Gastroesophageal sphincter (tissue), 4 donors: ENCODE data around the gene PNMA8B. TPM values are rescaled to one million over a fixed set of nuclear protein-coding genes. Genes with fewer than 3 reads are reported as not detected.
A peak's percentile ranks its signal among the peaks of the same experiment; 100 is the strongest.
"Not testable (repeated sequence)": the region's sequence is repeated elsewhere in the genome, so short reads cannot be mapped to it uniquely, and the experiment has no call there.

Source experiments
- ATAC-seq: fragments of 150-250 bp; one replicate; pipeline ENCODE4 v1.9.1; 2016; ENCODE audit warnings: mild to moderate bottlenecking, moderate library complexity
- H3K27ac ChIP-seq, 4 donors: fragments of 200-600 bp; sonication (generic) in 3 of 4; 1 replicate in 3 of 4; 2 replicates in 1 of 4; pipeline ENCODE4 v1.5.1; 2016 to 2019
- H3K27me3 ChIP-seq: fragments of 200-600 bp; sonication (generic); one replicate; pipeline ENCODE4 v1.5.1; 2019
- H3K36me3 ChIP-seq, 2 donors: fragments of 200-600 bp; sonication (generic); one replicate each; pipeline ENCODE4 v1.5.1; 2019; ENCODE audit warnings: control low read depth in 1 of 2
- H3K4me1 ChIP-seq, 3 donors: fragments of 200-600 bp; sonication (generic); 1 replicate in 2 of 3; 2 replicates in 1 of 3; pipeline ENCODE4 v1.5.1; 2016 to 2019; ENCODE audit warnings: control low read depth in 2 of 3
- H3K4me3 ChIP-seq, 2 donors: fragments of 200-600 bp; sonication (generic); one replicate each; pipeline ENCODE4 v1.5.1; 2019; ENCODE audit warnings: mild to moderate bottlenecking in 1 of 2, moderate library complexity in 1 of 2
- H3K9me3 ChIP-seq, 3 donors: fragments of 200-600 bp; sonication (generic); one replicate each; pipeline ENCODE4 v1.5.1; 2017 to 2019; ENCODE audit warnings: control low read depth in 2 of 3
- CTCF ChIP-seq, 4 experiments: fragments of 200-600 bp in 2 of 4; fragments of 450-650 bp in 2 of 4; sonication (generic) in 1 of 4; IDR thresholded peaks; one replicate each; pipeline ENCODE4 v1.5.1; 2017 to 2019; ENCODE audit warnings: antibody characterized with exemption in 4 of 4, mild to moderate bottlenecking in 2 of 4, moderate library complexity in 2 of 4
- EP300 ChIP-seq: sonication (generic); formaldehyde crosslinking; IDR thresholded peaks from one replicate; pipeline ENCODE4 v1.6.1; 2017; ENCODE audit warnings: antibody characterized with exemption, mild to moderate bottlenecking
- POLR2A ChIP-seq, 2 donors: fragments of 450-650 bp; IDR thresholded peaks; one replicate each; pipeline ENCODE4 v1.6.1; 2017; ENCODE audit warnings: antibody characterized with exemption in 2 of 2, mild to moderate bottlenecking in 2 of 2, moderate library complexity in 1 of 2
- POLR2AphosphoS5 ChIP-seq: sonication (generic); formaldehyde crosslinking; IDR thresholded peaks from one replicate; pipeline ENCODE4 v1.6.1; 2017; ENCODE audit warnings: antibody characterized with exemption
- WGBS, 2 donors: methylation state at CpG; one replicate each; pipeline ENCODE4 v1.1.5; 2018; ENCODE audit warnings: low coverage in 1 of 2; 5-methylcytosine and 5-hydroxymethylcytosine counted together
- total RNA-seq, 4 donors: library from RNA; depleted of rRNA; stranded (reverse); fragments of >200 nt; gene quantifications; one replicate each; pipeline ENCODE4 v1.1.0, GENCODE V29; 2016

Gene PNMA8B
- total RNA-seq, 4 donors from 2014 or later: 1.2 to 3.4 (median 1.6) TPM

DNA sequence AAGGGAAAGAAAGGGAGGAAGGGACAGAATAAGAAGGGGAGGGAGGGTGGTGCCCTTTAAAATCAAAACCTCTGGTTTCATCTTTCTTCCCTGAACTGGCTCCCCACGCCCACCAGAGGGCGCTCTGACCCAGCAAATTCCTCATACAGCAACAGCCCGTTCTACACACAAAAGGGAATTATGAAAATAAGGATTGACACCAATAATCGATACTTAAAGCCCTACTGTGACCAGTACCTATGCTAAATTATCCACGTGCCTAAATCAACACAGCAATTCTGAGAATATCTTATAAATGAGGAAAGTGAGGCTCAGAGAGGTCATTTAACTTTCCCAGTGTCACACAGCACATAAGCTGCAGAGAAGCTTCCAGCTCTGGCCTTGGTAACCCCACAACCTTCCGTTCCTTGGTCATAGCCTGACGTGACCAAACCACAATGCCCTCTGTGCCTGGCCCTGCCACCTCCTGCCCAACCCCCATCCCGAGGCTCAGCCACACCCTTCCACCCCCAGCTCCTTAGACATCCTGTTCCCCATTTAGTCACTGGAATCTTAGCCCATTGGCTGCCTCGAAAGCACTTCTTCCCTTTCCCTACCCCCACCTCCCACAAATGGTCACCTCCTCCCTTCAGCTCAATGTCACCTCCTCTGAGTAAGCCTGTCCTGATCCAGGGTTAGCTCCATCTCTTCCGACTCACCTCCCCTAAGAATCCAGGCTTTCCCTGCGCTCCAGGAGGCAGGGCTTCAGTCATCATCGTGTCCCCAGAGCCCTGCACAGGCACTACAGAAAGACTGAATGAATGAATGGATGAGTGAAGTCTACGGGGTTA, 34.2 kb upstream of the PNMA8B start:
- peaks cover 0 to 19% (median 0%) of the 10 kb centered on the region in 3 donors for H3K4me1 ChIP-seq
- H3K27me3 ChIP-seq: peaks cover 32% of the 10 kb centered on the region
- no peaks in the 10 kb centered on the region for H3K9me3 ChIP-seq
- H3K27ac ChIP-seq: no peak overlapping the region
- H3K36me3 ChIP-seq: no peaks in the 10 kb centered on the region
- no peak overlapping the region for H3K4me3 ChIP-seq
- WGBS, 2 donors: 8 to 12% methylated on average over 9 to 11 of the region's 13 CpGs
- peak in 3 of 4 experiments; percentile 85 to 92 (median 90) for TF ChIP-seq CTCF (IDR thresholded peaks at IDR 0.05)
- TF ChIP-seq EP300: no peak
- TF ChIP-seq POLR2A (IDR thresholded peaks at IDR 0.05): no peak
- peak; percentile 78 for ATAC-seq

- 59 to 61% methylated on average over 11 to 13 of the region's 25 CpGs for WGBS, 2 donors
- TF ChIP-seq POLR2AphosphoS5: no peak
- TF ChIP-seq CTCF (IDR thresholded peaks at IDR 0.05): no peak
- no peak for TF ChIP-seq POLR2A (IDR thresholded peaks at IDR 0.05)
- TF ChIP-seq EP300: no peak
- peaks cover 32% of the 10 kb centered on the region for H3K27me3 ChIP-seq
- no peak overlapping the region for H3K27ac ChIP-seq
- H3K4me1 ChIP-seq: peaks cover 0 to 19% (median 0%) of the 10 kb centered on the region in 3 donors
- no peak for ATAC-seq
- no peak overlapping the region for H3K4me3 ChIP-seq
- H3K9me3 ChIP-seq: no peaks in the 10 kb centered on the region
- no peaks in the 10 kb centered on the region for H3K36me3 ChIP-seq
Observed at GRCh38 chr19:46528601-46529590, 33.2 kb upstream of the PNMA8B start.

GRCh38 chr19:46526801-46527200, 31.1 kb upstream of the PNMA8B start:
- not testable (repeated sequence) for H3K27ac ChIP-seq, H3K9me3 ChIP-seq, ATAC-seq, H3K4me3 ChIP-seq, H3K36me3 ChIP-seq
- no CpG with 5 or more reads among the region's 18 CpGs for WGBS, 2 donors
- H3K27me3 ChIP-seq: peaks cover 26% of the 10 kb centered on the region
- peaks cover 0 to 19% (median 0%) of the 10 kb centered on the region in 3 donors for H3K4me1 ChIP-seq

DNA sequence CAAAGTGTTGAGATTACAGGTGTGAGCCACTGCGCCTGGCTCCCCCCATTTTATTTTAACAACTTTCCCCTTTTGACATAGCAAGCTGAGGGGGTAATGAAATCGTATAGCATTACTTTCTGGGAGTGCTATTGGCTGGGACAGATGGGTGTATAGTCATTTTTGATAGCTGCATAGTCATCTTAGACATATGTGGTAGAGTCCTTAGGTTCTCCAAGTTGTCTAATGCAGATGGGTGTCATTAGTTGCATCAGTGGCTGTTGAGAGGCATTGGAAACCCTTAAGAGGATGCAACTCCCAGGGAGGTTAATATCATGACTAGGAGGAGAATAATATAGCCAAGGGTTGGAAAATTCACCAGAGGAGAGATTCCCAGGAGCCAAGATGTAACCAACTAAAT, 28.6 kb upstream of the PNMA8B start:
- TF ChIP-seq CTCF (IDR thresholded peaks at IDR 0.05): no peak
- TF ChIP-seq POLR2A (IDR thresholded peaks at IDR 0.05): no peak
- TF ChIP-seq POLR2AphosphoS5: no peak
- TF ChIP-seq EP300: no peak
- ATAC-seq: no peak
- WGBS, 2 donors: 88 to 100% methylated on average over 1 to 2 of the region's 2 CpGs

DNA sequence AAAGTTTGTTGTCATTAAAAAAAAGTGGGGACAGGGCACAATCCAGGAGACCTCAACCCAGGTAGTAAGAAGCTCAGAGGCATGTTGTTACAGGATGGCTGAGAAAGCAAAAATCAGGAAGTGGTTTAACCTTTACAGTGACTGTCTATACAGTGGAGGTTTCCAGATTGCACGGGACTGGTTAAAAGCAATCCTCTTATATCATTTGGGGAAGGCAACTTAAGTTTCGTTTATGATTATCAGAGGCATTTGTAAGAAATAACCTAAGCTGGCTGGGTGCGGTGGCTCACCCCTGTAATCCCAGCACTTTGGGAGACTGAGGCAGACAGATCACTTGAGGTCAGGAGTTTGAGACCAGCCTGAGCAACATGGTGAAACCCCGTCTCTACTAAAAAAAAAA, 27.3 kb upstream of the PNMA8B start:
- H3K9me3 ChIP-seq, H3K4me3 ChIP-seq, H3K27me3 ChIP-seq, ATAC-seq, H3K4me1 ChIP-seq, H3K36me3 ChIP-seq, H3K27ac ChIP-seq: not testable (repeated sequence)
- 62 to 82% methylated on average over 3 to 4 of the region's 4 CpGs for WGBS, 2 donors

More for the DNA sequence above, 28.6 kb upstream of the PNMA8B start:
- Histone ChIP-seq H3K27me3 (peaks cover 7% of the 10 kb centered on the region), H3K27ac (no peak overlapping the region), H3K4me3 (no peak overlapping the region), H3K4me1 (peaks cover 0 to 5% (median 0%) of the 10 kb centered on the region in 3 donors), H3K9me3 (no peaks in the 10 kb centered on the region), H3K36me3 (no peaks in the 10 kb centered on the region)
